ENCODE data around the gene INPP5E.

The INPP5E gene

DNA sequence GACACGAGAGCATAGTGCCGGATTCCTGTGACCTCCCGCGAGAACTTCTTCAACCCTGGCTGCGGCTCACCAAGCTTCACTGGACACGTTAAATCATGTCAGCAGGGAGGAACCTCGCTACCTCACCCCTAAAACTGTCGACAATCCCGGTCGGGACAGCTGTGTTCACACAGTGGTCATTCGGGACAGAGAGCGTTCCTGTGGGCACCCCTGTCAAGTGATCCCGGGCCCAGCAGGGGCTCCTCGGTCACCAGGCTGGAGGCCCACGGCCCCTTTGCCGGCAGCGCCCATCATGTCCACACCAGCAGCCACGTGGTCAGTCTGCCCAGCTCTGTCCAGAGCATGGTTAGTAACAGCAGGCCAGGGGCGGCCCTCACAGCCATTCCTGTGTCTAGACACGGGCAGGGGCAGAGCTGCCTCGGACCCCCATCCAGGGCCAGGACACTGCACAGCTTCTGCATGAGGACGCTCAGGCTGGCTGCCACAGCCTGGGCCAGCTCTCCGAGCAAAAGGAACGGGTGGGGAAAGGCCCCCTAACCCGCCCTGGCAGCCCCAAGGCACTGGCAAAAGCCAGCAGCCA lies 3.5 kb downstream of the INPP5E start:
- H3K4me3 ChIP-seq (ENCODE audit: low read length, poor library complexity, severe bottlenecking) = peak overlapping the region; percentile 93
- no peaks in the 10 kb centered on the region for H3F3A ChIP-seq (ENCODE audit: low read depth)
- no peaks in the 10 kb centered on the region for H3K27me3 ChIP-seq (ENCODE audit: insufficient read depth, low read length, poor library complexity, severe bottlenecking)
- H3K4me1 ChIP-seq (ENCODE audit: insufficient read depth, low read length, poor library complexity, severe bottlenecking) = peaks cover 22% of the 10 kb centered on the region
- peak overlapping the region; percentile 98 for H3K4me2 ChIP-seq (ENCODE audit: low read depth, low read length, poor library complexity, severe bottlenecking)
- H3K9ac ChIP-seq (ENCODE audit: low read depth, low read length, poor library complexity, severe bottlenecking) = peak overlapping the region; percentile 87
- peaks cover 39% of the 10 kb centered on the region for H4K20me1 ChIP-seq (ENCODE audit: insufficient read depth, low read length, poor library complexity, severe bottlenecking)
- no peak overlapping the region for H2AFZ ChIP-seq (ENCODE audit: low read length)
- peaks cover 51% of the 10 kb centered on the region for H3K79me2 ChIP-seq (ENCODE audit: insufficient read depth, low read length)
- no peaks in the 10 kb centered on the region for H3K9me2 ChIP-seq (replicated peaks; ENCODE audit: low read depth, low read length)
- no peak for TF ChIP-seq EZH2phosphoT487 (IDR thresholded peaks at IDR 0.05; ENCODE audit: borderline replicate concordance)
- TF ChIP-seq, protein P1, sequence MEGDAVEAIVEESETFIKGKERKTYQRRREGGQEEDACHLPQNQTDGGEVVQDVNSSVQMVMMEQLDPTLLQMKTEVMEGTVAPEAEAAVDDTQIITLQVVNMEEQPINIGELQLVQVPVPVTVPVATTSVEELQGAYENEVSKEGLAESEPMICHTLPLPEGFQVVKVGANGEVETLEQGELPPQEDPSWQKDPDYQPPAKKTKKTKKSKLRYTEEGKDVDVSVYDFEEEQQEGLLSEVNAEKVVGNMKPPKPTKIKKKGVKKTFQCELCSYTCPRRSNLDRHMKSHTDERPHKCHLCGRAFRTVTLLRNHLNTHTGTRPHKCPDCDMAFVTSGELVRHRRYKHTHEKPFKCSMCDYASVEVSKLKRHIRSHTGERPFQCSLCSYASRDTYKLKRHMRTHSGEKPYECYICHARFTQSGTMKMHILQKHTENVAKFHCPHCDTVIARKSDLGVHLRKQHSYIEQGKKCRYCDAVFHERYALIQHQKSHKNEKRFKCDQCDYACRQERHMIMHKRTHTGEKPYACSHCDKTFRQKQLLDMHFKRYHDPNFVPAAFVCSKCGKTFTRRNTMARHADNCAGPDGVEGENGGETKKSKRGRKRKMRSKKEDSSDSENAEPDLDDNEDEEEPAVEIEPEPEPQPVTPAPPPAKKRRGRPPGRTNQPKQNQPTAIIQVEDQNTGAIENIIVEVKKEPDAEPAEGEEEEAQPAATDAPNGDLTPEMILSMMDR (conservative IDR thresholded peaks at IDR 0.05; ENCODE audit: low read length) = no peak
- H3K9me3 ChIP-seq (ENCODE audit: insufficient read depth, low read depth, low read length) = no peaks in the 10 kb centered on the region
- peaks cover 8% of the 10 kb centered on the region; the same call in 1 of the 2 replicates for H3K36me3 ChIP-seq (ENCODE audit: insufficient read depth, low read length)

DNA sequence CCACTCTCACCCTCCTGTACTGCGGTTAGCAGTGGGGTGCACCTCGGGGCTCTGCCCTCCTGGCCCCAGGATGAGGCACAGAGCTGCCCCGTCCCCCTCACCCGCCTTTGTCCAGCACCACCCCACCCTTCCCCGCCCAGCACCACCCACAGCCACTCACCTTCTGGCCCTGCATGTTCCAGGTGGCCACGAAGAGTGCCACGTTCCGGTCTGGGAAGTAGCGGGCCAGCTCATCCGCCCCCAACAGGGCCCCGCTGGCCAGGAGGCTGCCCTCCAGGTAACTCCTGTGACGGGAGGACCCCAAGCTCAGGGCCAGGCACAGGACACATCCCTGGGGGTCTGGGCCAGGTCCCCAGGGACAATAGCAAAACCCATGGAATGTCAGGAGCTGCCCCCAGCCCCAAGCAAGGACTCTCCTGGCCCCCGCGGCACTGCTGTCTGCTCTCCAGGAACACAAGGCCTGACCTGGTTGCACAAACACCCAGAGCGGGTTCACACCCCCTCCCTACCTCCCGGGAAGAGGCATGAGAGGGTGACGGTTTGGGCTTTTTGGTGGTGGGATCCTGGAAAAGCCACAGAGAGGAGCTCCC lies 5.0 kb downstream of the INPP5E start:
- H3F3A ChIP-seq (ENCODE audit: low read depth) = no peaks in the 10 kb centered on the region
- H3K36me3 ChIP-seq (ENCODE audit: insufficient read depth, low read length) = peaks cover 16% of the 10 kb centered on the region; the same call in 1 of the 2 replicates
- no peaks in the 10 kb centered on the region for H3K27me3 ChIP-seq (ENCODE audit: insufficient read depth, low read length, poor library complexity, severe bottlenecking)
- peak overlapping the region; percentile 98 for H3K4me2 ChIP-seq (ENCODE audit: low read depth, low read length, poor library complexity, severe bottlenecking)
- peaks cover 39% of the 10 kb centered on the region for H4K20me1 ChIP-seq (ENCODE audit: insufficient read depth, low read length, poor library complexity, severe bottlenecking)
- TF ChIP-seq EZH2phosphoT487 (IDR thresholded peaks at IDR 0.05; ENCODE audit: borderline replicate concordance) = no peak
- TF ChIP-seq, protein P1 (conservative IDR thresholded peaks at IDR 0.05; ENCODE audit: low read length) = no peak
- peaks cover 22% of the 10 kb centered on the region for H3K4me1 ChIP-seq (ENCODE audit: insufficient read depth, low read length, poor library complexity, severe bottlenecking)
- no peaks in the 10 kb centered on the region for H3K9me3 ChIP-seq (ENCODE audit: insufficient read depth, low read depth, low read length)
- H2AFZ ChIP-seq (ENCODE audit: low read length) = no peak overlapping the region
- H3K79me2 ChIP-seq (ENCODE audit: insufficient read depth, low read length) = peaks cover 51% of the 10 kb centered on the region
- no peak overlapping the region for H3K9ac ChIP-seq (ENCODE audit: low read depth, low read length, poor library complexity, severe bottlenecking)
- no peaks in the 10 kb centered on the region for H3K9me2 ChIP-seq (replicated peaks; ENCODE audit: low read depth, low read length)
- peak overlapping the region; percentile 32 for H3K4me3 ChIP-seq (ENCODE audit: low read length, poor library complexity, severe bottlenecking)

DNA sequence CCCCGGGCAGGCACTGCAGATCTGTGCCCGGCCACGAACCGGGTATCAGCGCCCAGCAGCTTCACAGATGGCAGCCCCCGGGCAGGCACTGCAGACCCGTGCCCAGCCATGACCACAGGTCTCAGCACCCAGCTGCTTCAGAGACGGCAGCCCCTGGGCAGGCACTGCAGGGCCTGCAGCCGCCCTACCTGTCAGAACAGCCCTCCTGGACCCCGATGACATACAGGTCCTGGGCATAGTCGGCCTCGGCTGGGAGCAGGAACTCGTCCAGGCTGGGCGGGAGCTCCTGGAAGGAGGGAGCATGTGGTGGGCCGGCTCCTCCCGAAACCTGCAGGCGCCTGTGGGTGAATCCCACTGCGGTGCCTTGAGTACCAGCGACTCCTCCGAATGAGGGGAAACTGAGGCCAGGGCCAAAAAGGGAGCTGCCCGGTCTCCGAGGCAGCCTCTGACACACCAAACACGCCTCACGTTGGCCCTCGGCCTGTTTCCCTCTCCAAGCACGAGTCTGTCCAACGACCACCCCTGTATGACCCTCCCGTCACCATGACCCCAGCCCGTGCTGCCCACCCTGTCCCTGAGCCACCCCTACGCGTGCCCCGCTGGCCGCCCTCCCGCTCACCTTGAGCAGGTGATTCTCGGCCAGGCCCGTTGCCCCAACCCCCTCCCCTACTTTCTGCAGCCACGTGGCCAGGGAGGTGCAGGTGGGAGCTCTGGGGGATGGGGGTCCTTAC lies 5.6 kb downstream of the INPP5E start:
- no peak for TF ChIP-seq EZH2phosphoT487 (IDR thresholded peaks at IDR 0.05; ENCODE audit: borderline replicate concordance)
- H3K4me1 ChIP-seq (ENCODE audit: insufficient read depth, low read length, poor library complexity, severe bottlenecking) = peaks cover 22% of the 10 kb centered on the region
- no peak overlapping the region for H3K9ac ChIP-seq (ENCODE audit: low read depth, low read length, poor library complexity, severe bottlenecking)
- H3K4me2 ChIP-seq (ENCODE audit: low read depth, low read length, poor library complexity, severe bottlenecking) = no peak overlapping the region
- no peaks in the 10 kb centered on the region for H3K27me3 ChIP-seq (ENCODE audit: insufficient read depth, low read length, poor library complexity, severe bottlenecking)
- H3K9me2 ChIP-seq (replicated peaks; ENCODE audit: low read depth, low read length) = no peaks in the 10 kb centered on the region
- H3K9me3 ChIP-seq (ENCODE audit: insufficient read depth, low read depth, low read length) = no peaks in the 10 kb centered on the region
- peaks cover 22% of the 10 kb centered on the region; the same call in 1 of the 2 replicates for H3K36me3 ChIP-seq (ENCODE audit: insufficient read depth, low read length)
- H4K20me1 ChIP-seq (ENCODE audit: insufficient read depth, low read length, poor library complexity, severe bottlenecking) = peaks cover 36% of the 10 kb centered on the region
- H3K79me2 ChIP-seq (ENCODE audit: insufficient read depth, low read length) = peaks cover 45% of the 10 kb centered on the region
- H2AFZ ChIP-seq (ENCODE audit: low read length) = no peak overlapping the region
- no peaks in the 10 kb centered on the region for H3F3A ChIP-seq (ENCODE audit: low read depth)
- no peak overlapping the region for H3K4me3 ChIP-seq (ENCODE audit: low read length, poor library complexity, severe bottlenecking)
